MV-4-11 (cell line): ENCODE results near the gene DIAPH2.

ENCODE experiments used
- DNase-seq: peaks from one replicate; lab custom pipeline; 2025; lab: John Stamatoyannopoulos, UW

Gene DIAPH2

DNA sequence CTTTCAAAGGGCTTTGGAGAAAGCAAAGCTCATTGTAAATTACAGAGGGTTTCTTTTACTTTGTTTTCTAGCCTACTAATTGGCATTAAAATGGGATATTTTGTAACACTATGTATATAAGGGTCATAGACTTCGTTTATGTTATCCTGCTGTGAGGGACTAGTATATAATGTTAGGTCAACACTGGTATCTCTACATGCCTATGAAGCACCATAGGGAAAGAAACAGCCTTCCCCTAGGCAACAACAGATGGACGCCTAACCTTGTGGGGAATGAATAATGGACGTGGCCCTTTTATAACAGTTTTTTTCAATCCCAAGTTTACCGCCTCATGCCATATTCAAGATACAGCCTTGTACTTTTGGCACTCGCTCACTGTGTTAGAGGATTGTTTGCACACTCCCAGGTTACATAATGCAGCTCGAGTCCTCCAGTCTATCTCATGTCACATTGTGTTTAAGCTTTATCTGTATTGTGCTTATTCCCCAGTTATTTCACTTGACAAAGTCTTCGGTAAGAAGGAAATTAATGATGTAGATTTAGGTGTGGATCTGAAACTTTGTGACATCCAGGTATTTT is 910.1 kb downstream of the DIAPH2 start:
- DNase-seq: no peak

DNA sequence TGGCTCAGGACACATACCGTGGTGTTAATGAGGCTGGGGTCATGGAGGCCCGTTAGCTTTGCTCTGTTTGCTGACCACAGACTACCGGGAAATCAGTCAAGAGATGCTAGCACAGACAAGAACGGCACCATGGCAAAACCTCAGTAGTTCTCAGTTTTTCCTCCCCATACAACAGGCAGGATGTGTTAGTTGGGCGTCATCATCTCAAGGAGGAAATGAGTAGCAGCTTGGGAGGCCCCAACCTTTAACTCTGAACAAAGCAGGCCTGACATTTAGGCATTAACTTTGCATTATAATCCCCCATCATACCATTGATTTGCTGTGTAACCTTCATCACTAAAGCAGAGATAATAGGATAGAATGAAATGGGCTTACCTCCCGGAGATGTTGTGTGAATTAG is 913.3 kb downstream of the DIAPH2 start:
- DNase-seq: no peak

DNA sequence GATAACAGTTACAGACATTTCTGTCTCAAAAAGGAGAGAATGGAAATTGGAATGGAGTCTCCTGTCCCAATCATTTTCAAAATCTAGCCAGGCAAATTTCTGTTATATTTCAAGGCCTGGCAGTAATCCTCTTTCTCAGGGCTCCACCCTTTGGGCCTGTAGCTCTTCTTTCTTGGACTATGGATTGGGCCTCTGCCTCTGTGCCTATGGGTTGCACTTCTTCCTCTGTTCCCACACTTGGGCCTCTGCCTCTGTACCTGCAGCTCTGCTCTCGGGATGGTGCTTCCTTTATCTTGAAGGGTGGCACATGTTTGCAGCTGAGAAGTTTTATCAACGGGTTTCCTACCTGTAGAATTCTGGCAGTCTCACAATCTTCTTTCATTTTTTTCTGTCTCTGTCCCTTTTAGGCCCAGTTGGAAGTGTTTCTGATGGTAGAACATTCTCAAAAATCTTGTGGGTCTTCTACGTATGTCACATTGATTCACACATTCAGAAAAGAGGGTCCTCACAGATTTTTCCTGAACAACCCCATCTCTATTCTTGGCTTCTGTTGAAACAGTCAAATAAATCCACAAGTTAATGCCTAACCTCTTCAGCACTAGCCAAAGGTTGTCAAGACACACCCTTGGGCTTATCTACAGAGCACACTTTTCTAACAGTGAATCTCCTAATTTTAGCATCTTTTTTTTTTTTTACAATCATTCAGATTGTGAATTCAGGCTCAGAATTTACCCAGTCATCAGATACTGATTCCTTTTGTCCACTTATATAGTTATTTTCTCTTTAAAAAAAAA is 918.0 kb downstream of the DIAPH2 start:
- no peak for DNase-seq

DNA sequence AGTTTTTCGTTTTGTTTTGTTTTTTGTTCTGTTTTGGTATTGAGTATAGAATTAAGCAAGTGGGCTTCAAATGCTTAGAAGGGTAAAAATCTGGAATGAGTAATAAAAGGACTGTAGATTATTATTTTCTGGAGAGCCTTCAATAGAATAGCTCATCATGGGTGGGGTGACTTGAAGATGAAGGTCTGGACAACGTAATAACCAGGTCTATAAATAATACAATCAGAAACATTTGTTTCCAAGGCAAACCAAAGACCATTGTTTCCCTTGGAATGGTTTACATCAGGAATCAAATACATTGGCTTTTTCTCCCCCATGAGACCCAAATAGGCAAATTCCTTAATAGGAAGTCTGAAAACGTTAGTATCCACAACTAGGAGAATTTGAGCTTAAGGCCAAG is 920.6 kb downstream of the DIAPH2 start:
- no peak for DNase-seq

DNA sequence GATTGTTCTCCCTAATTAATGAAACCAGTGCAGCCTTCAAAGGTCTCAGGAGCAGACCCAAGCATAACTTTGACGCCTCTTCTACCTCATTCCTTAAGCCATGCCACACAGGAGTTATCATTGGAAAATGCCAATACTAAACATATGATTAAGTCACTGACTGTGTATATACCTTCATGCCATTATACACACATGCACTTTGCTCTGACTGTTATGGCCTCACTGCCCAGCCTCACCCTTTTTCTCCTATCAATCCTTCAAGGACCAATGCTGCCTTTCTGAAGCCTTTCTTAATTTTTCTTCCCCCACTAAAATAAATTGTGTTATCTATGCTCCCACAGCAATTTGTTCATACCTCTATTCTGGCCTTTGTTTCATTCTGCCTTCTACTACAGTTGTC is 924.7 kb downstream of the DIAPH2 start:
- no peak for DNase-seq

DNA sequence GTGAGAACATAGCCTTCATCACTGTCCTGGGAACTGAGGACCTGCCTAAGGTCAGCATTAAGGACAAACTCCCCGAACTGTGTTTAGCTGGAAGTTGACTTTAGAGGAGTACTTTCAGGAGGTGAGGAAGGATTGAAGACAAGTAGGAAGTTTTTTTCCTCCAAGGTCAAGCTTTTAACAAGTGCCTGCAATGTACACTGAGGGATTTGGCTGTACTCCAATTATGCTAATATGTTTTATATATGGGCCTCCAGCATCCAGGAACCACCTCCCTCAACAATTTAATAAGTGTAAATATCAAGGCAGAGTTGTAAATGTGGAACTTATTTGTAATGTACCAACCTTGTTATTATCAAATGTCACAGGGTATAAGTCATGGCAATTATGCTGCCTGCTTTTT is 925.3 kb downstream of the DIAPH2 start:
- no peak for DNase-seq

DNA sequence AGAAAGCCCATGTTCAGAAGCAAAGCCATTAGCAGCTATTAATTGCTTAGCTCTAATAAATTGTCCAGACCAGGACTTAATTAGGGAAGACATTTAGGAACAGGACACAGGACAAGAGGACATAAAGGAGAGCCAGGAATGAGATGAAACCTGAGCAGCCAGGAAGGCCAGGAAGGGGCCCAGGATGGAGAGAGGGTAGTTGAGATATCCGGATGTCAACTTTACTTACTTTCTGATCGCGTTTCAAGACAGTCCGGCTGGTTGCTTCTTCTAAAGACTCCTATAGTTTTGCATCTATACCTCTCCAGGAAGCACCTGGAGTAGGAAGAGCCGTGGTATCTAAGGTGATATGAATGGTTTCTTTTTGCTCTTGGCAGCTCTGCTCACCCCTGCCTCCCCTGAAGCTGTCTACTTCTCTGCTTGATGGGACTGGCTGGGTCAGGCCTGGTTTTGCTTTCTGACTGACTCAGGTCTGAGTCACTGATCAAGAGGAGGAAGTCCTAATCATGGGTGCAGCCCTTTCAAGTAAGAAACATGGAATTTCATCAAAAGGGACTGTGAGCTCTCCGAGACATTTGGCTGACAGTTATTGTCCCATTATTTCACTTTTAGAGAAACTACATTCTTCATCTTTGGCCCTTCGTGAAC is 932.4 kb downstream of the DIAPH2 start:
- peak; percentile 60 for DNase-seq

DNA sequence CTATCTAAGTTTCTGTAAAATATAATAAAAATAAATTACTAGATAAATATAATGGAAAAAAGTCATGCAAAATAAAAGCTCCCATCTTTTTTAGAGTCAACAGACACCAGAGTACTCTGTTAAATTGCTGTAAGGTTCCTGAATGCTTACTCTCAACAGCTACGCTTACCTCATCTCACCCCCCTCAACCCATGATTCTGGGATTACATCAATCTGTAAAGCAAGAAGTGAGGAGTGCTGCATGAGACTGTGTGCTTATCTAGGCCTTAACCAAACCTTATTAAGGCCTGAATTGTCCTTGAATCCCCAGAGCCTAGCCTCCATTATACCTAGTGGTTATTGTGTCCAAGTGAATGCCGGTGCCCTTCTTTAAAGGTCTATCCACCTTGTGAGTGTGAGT is 934.9 kb downstream of the DIAPH2 start:
- no peak for DNase-seq

DNA sequence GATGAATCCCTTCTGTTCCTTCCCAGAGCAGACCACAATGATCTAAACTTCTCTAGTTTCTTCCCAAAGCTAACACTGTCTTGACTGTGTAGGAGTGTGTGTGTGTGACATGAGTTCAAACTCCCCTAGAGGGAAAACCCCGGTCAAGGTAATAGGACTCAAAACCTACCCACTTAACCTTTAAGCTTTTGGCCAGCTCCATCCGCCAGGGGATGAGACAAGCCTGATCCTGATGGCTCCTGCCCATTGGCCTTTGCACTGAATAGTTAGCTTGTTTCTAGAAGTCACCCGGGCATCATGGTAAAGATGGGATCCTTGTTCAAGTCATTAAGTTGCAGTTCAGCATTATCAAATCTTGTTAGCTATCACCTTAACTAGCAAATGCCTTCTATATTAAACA is 937.5 kb downstream of the DIAPH2 start:
- no peak for DNase-seq

DNA sequence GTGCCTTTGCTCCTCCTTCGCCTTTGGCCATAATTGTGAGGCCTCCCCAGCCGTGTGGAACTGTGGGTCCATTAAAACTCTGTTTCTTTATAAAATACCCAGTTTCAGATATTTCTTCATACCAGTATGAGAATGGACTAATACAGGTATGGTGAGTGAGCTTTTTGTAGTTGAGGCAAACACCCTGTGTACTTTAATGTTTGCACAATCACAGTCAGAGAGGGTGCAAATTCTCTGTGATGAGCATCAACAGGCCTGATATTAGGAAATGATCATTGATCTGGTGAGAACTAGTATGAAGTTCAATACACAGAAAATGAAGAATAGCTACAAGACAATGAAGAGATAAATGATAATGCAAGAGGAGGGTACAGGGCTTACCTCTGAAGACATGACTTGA is 943.7 kb downstream of the DIAPH2 start:
- DNase-seq: no peak

DNA sequence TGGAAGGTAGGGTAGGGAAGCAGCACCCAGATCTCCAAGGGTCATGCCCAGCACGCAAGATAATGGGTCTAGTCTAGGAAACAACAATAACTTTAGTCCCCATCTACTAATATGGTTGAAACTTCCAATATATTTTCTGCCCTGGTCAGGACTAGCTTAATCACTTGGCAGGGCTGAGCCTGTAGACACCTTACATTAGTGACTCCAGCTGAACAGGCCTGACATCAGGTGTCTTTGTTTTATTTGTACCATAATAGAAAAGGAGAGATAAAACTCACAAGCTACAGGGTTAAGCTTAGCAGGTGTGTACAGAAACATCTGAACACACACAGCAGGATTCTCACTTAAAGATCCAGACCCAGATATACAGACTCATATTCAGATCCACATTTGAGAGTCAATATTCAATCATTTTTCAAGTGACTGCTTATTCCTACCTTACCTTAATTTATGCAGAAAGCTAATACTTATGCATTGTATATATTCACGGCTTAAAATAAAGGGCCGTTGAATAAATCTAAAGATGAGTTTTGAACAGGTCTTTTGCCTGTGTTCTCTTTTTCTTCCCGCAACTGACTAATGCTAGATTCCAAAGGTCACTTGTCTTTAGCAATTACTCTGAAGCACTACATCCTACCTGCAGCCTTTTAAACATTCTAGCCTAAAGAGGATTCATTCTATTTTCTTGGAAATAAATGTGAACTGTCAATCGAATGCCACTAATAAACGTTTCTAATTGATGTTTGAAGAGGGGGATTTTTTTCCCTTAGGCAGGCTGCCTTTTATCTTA is 944.4 kb downstream of the DIAPH2 start:
- no peak for DNase-seq

DNA sequence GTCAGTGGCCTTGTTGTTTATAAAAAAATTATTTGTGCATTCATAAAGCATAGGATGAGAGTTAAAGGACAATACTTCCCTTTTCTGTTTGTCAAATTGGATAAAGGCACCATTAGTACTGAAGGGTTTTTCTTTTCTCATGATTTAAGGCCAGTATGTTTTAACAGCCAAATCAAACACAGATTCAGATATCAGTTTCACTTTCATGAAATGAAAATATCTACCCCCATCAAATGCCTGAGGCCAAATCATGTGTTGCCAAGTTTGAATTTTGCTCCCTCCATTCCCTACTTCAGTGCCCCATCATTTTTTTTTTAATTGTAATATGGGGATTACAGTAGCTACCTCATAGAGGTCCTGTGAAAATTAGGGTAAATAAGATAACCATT is 944.9 kb downstream of the DIAPH2 start:
- no peak for DNase-seq

DNA sequence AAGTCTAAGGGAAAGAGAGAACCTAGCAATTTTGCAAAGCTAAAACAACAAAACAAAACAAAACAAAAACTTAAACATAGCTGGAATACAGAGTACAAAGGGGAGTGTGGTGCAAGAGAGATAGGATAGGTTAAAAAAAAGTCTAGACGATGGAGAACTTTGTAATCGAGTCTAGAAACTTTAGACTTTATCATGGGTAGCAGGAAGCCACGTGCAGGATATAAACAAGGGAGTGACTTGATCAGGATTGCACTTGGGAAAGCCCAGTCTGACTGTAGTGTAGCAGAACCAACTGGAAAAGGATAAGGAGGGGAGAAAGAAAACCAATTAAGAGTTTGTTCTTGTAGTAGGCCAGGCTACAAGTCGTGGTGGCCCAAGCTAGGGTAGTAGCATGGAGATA is 949.2 kb downstream of the DIAPH2 start:
- DNase-seq: no peak

DNA sequence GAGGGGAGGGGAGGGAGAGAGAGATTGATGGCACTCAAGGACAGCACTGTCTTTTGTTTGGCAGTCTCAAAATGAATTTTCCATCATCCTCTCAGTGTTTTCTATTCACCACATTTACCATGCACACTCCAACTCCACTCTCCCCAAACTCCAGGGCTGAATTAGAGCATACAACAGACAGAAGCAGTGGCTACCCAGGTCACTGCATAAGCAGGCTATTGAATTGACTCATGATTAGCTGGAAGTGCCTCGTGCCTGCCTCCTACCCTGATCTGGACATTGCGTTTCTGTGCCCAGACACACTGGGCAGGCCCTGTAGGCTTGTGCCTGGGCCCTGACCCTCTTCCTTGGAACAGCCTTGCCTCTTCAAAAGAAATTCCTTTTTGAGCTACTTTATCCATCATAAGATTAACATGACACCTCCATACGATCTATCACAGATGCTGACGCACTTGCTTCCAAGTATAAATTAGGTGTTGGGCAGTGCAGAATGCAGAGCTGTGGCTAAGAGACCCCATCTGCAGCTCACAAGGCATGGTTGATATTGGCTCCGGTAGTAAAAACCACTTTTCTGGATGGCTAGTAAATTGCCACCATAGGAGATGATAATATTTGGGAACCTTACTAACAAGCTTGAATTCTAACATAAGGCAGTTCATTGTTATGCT is 952.0 kb downstream of the DIAPH2 start:
- DNase-seq: no peak

DNA sequence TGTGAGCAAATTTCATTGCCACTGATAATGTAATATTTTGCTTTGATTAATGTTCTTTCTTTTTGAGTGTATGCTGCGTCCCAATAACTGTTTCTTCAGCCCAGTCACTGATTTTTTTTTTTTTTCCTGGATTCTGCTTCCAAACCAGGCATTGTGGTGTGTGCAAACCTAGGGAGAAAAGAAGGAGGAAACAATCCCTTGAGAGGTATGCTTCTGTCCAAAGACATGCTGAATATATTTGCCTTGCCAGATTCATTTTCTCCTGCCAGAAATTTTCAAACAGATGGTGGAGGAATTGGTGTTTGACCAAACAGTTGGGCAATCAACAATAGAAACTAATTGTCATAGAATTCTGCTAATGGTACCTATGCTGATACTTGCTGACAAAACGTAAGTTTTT is 952.6 kb downstream of the DIAPH2 start:
- no peak for DNase-seq

DNA sequence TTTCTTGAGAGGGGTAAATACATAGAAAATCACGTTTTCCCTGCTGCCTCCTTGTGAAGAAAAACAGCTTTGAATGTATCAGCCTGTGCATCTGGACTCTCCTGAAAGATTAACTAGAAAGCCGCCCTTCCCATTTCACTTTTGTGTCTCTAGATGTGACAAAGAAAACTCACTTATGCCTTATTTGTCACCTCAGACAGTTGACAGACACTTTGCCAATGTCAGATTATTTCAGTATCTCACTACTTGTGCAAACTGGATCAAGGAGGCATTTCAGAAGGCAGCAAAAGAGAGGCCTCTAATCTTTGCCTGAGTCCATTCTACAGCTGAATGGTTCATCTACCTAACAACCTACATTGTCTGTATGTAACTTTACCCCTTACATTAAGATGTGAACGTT is 954.0 kb downstream of the DIAPH2 start:
- DNase-seq: no peak

DNA sequence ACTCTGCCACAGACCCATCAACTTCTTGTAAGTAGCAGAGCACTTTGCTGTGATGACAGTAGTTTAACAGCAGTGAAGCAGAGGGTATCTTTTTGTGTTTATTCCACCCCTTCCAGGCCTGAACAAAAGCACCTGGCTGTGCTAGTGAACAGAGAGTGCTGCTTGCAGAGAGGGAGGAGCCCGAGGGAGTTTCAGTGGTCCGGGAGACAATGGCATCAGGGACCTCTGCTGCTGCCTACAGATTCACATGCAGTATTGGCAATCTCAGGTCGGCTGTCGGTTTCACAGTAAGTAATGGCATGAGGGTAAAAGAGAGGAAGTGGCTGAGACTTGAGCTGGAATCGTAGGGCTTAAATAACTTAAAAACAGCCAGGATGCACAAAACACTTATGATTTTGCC is 954.9 kb downstream of the DIAPH2 start:
- no peak for DNase-seq
